H1 (cell line): ENCODE measurements around the gene RPL39L. TPM values are rescaled to one million over a fixed set of nuclear protein-coding genes. Genes with fewer than 3 reads are reported as not detected.

Experiments used
- CTCF ChIA-PET: fragments of 300-600 bp; sonication (Branson Sonifier 250); formaldehyde crosslinking; loops from one replicate; lab custom pipeline; 2021; ENCODE audit not compliant: partially characterized antibody; lab: Charles Lee
- POLR2A ChIA-PET: fragments of 300-600 bp; sonication (Branson Sonifier 250); formaldehyde crosslinking; loops from one replicate; lab custom pipeline; 2021; ENCODE audit warnings: inconsistent platforms; ENCODE audit not compliant: partially characterized antibody; lab: Charles Lee
- DNase-seq, 2 experiments: peaks; one replicate each; pipeline versions ENCODE4 v3.0.0 to v3.0.0-alpha.2; 2010 to 2022; ENCODE audit warnings: low spot score in 2 of 2, low read depth in 1 of 2, mixed read lengths in 1 of 2
- FAIRE-seq: peaks from 2 replicates; lab custom pipeline; 2011; peaks lifted over from hg19 to GRCh38; lab: Jason Lieb, UNC
- H2AFZ ChIP-seq: 2 replicates; pipeline ENCODE4 v1.8.1; 2012; ENCODE audit warnings: low read length, inconsistent platforms
- H2AK5ac ChIP-seq: 2 replicates; pipeline ENCODE4 v1.6.1; 2013; ENCODE audit warnings: low read depth, low read length
- H2BK120ac ChIP-seq: replicated peaks from 2 replicates; pipeline ENCODE3; 2013; ENCODE audit warnings: low read depth, low read length, inconsistent platforms
- H2BK12ac ChIP-seq: 2 replicates; pipeline ENCODE4 v1.6.1; 2013; ENCODE audit warnings: low read depth, low read length
- H2BK15ac ChIP-seq: 2 replicates; pipeline ENCODE4 v1.6.1; 2013; ENCODE audit warnings: low read length
- H2BK20ac ChIP-seq: 2 replicates; pipeline ENCODE4 v1.6.1; 2013; ENCODE audit warnings: low read length
- H2BK5ac ChIP-seq: 2 replicates; pipeline ENCODE4 v1.6.1; 2013; ENCODE audit warnings: low read depth, low read length
- H3K14ac ChIP-seq: 2 replicates; pipeline ENCODE4 v1.6.1; 2013; ENCODE audit warnings: inconsistent platforms; ENCODE audit not compliant: insufficient read length
- H3K18ac ChIP-seq: 2 replicates; pipeline ENCODE4 v1.6.1; 2013; ENCODE audit warnings: low read length; ENCODE audit errors: extremely low read depth
- H3K23ac ChIP-seq: 2 replicates; pipeline ENCODE4 v1.6.1; 2013; ENCODE audit warnings: inconsistent platforms; ENCODE audit not compliant: insufficient read length
- H3K23me2 ChIP-seq: 2 replicates; pipeline ENCODE4 v1.6.1; 2013; ENCODE audit warnings: low read depth, low read length
- H3K27ac ChIP-seq: 2 replicates; pipeline ENCODE4 v1.6.1; 2011; ENCODE audit warnings: low read depth, low read length, inconsistent platforms
- H3K27me3 ChIP-seq, 4 experiments: replicated peaks in 1 of 4; 1 replicate in 1 of 4; 2 replicates in 3 of 4; pipeline versions ENCODE4 v1.6.1 to v1.8.1; 2011 to 2013; ENCODE audit warnings: low read length in 3 of 4, mild to moderate bottlenecking in 3 of 4, inconsistent platforms in 2 of 4, mixed read lengths in 2 of 4, moderate library complexity in 1 of 4; ENCODE audit not compliant: control insufficient read depth in 3 of 4, insufficient read depth in 3 of 4; ENCODE audit errors: extremely low read depth in 1 of 4
- H3K36me3 ChIP-seq, 4 experiments: 2 replicates each; pipeline versions ENCODE4 v1.6.1 to v1.8.1; 2011 to 2013; ENCODE audit warnings: mild to moderate bottlenecking in 4 of 4, low read length in 3 of 4, moderate library complexity in 2 of 4, control low read depth in 1 of 4, inconsistent platforms in 1 of 4; ENCODE audit not compliant: insufficient read depth in 4 of 4, control insufficient read depth in 2 of 4
- H3K4ac ChIP-seq: replicated peaks from 2 replicates; pipeline ENCODE3; 2013; ENCODE audit warnings: low read length, low read depth, mixed read lengths, inconsistent platforms; ENCODE audit not compliant: insufficient read length
- H3K4me1 ChIP-seq, 4 experiments: replicated peaks in 1 of 4; 1 replicate in 1 of 4; 2 replicates in 3 of 4; pipeline versions ENCODE4 v1.6.1 to v1.8.1; 2011 to 2013; ENCODE audit warnings: low read length in 3 of 4, inconsistent platforms in 2 of 4, mixed read lengths in 1 of 4; ENCODE audit not compliant: insufficient read depth in 4 of 4, control insufficient read depth in 3 of 4
- H3K4me2 ChIP-seq, 2 experiments: 2 replicates each; pipeline versions ENCODE4 v1.6.1 to v1.8.1; 2011 to 2013; ENCODE audit warnings: low read depth in 2 of 2, low read length in 2 of 2, control low read depth in 1 of 2, inconsistent platforms in 1 of 2, mild to moderate bottlenecking in 1 of 2; ENCODE audit not compliant: insufficient read depth in 1 of 2
- H3K4me3 ChIP-seq, 4 experiments: fragments of 200-600, 300-600 bp in 1 of 4; sonication (generic), shearing (Covaris generic), sonication (Bioruptor Twin) in 1 of 4; 2 replicates each; pipeline versions ENCODE4 v1.5.1 to v1.8.1; 2011 to 2016; ENCODE audit warnings: low read length in 4 of 4, low read depth in 3 of 4, control low read depth in 2 of 4, inconsistent platforms in 2 of 4, mild to moderate bottlenecking in 2 of 4, mixed read lengths in 1 of 4, moderate library complexity in 1 of 4; ENCODE audit not compliant: insufficient read depth in 2 of 4; ENCODE audit errors: extremely low read depth in 1 of 4
- H3K56ac ChIP-seq: replicated peaks from 2 replicates; pipeline ENCODE3; 2013; ENCODE audit warnings: low read depth, mild to moderate bottlenecking, mixed read lengths, low read length, inconsistent platforms; ENCODE audit not compliant: insufficient read length
- H3K79me1 ChIP-seq: 2 replicates; pipeline ENCODE4 v1.6.1; 2013; ENCODE audit warnings: low read depth, low read length, control low read depth
- H3K79me2 ChIP-seq, 2 experiments: 2 replicates each; pipeline versions ENCODE4 v1.6.1 to v1.8.1; 2012 to 2013; ENCODE audit warnings: low read length in 2 of 2, mild to moderate bottlenecking in 2 of 2, inconsistent platforms in 1 of 2; ENCODE audit not compliant: insufficient read depth in 2 of 2, control insufficient read depth in 1 of 2
- H3K9ac ChIP-seq, 4 experiments: replicated peaks in 1 of 4; 1 replicate in 1 of 4; 2 replicates in 3 of 4; pipeline versions ENCODE4 v1.6.1 to v1.8.1; 2011 to 2013; ENCODE audit warnings: low read depth in 3 of 4, low read length in 3 of 4, control low read depth in 2 of 4, mild to moderate bottlenecking in 2 of 4, moderate library complexity in 2 of 4, inconsistent platforms in 1 of 4; ENCODE audit errors: extremely low read depth in 1 of 4
- H3K9me3 ChIP-seq, 2 experiments: 2 replicates each; pipeline versions ENCODE4 v1.6.1 to v1.8.1; 2012 to 2013; ENCODE audit warnings: mild to moderate bottlenecking in 2 of 2, moderate library complexity in 2 of 2, control low read depth in 1 of 2, inconsistent platforms in 1 of 2, low read depth in 1 of 2, low read length in 1 of 2, mixed read lengths in 1 of 2; ENCODE audit not compliant: insufficient read depth in 2 of 2
- H4K20me1 ChIP-seq, 2 experiments: replicated peaks in 1 of 2; 2 replicates each; pipeline versions ENCODE3 to v1.8.1; 2011 to 2013; ENCODE audit warnings: inconsistent platforms in 2 of 2, low read length in 2 of 2, mild to moderate bottlenecking in 1 of 2; ENCODE audit not compliant: insufficient read depth in 2 of 2, control insufficient read depth in 1 of 2
- H4K5ac ChIP-seq: 2 replicates; pipeline ENCODE4 v1.6.1; 2013; ENCODE audit warnings: low read length, low read depth, mixed read lengths, inconsistent platforms; ENCODE audit not compliant: insufficient read length
- H4K8ac ChIP-seq: 2 replicates; pipeline ENCODE4 v1.8.0; 2013; ENCODE audit warnings: mild to moderate bottlenecking, moderate library complexity, low read length, inconsistent platforms; ENCODE audit not compliant: insufficient read depth; ENCODE audit errors: extremely low read depth
- H4K91ac ChIP-seq: replicated peaks from 2 replicates; pipeline ENCODE3; 2013; ENCODE audit warnings: low read length, mixed read lengths, inconsistent platforms; ENCODE audit not compliant: insufficient read length
- CBX5 ChIP-seq: fragments of 300-800, 300-1000 bp; sonication (generic); IDR thresholded peaks from 2 replicates; pipeline ENCODE4 v1.7.1; 2016; ENCODE audit warnings: antibody characterized with exemption, low read length, low read depth
- CEBPB ChIP-seq: IDR thresholded peaks from 2 replicates; pipeline ENCODE4 v1.6.1; 2012; ENCODE audit warnings: low read depth, low read length
- CTBP2 ChIP-seq: IDR thresholded peaks from 2 replicates; pipeline ENCODE4 v1.7.0; 2011; ENCODE audit warnings: borderline replicate concordance, mild to moderate bottlenecking, moderate library complexity, mixed read lengths, low read length; ENCODE audit not compliant: insufficient read depth, insufficient read length
- EGR1 ChIP-seq: IDR thresholded peaks from 2 replicates; pipeline ENCODE4 v1.6.1; 2011; ENCODE audit warnings: low read depth, low read length, borderline replicate concordance
- GTF2F1 ChIP-seq: IDR thresholded peaks from 2 replicates; pipeline ENCODE4 v1.6.1; 2012; ENCODE audit warnings: low read depth, low read length, improper control_type of control experiment, borderline replicate concordance
- JUN ChIP-seq: IDR thresholded peaks from 2 replicates; pipeline ENCODE4 v1.6.1; 2011; ENCODE audit warnings: low read depth, mild to moderate bottlenecking, improper control_type of control experiment, low read length
- JUND ChIP-seq: IDR thresholded peaks from 2 replicates; pipeline ENCODE4 v1.6.1; 2011; ENCODE audit warnings: mild to moderate bottlenecking, improper control_type of control experiment, low read length
- NANOG ChIP-seq: IDR thresholded peaks from 2 replicates; pipeline ENCODE4 v1.6.1; 2011; ENCODE audit warnings: low read length, low read depth, mild to moderate bottlenecking, inconsistent platforms; ENCODE audit not compliant: insufficient read depth, poor library complexity, severe bottlenecking
- NRF1 ChIP-seq: IDR thresholded peaks from 2 replicates; pipeline ENCODE4 v1.6.1; 2011; ENCODE audit warnings: mild to moderate bottlenecking, low read depth, low read length, improper control_type of control experiment
- POU5F1 ChIP-seq: IDR thresholded peaks from 2 replicates; pipeline ENCODE4 v1.6.1; 2011; ENCODE audit warnings: low read depth, mild to moderate bottlenecking, low read length, moderate library complexity
- SP4 ChIP-seq: IDR thresholded peaks from 2 replicates; pipeline ENCODE4 v1.6.1; 2012; ENCODE audit warnings: low read length, inconsistent platforms
- TAF1 ChIP-seq: IDR thresholded peaks from 2 replicates; pipeline ENCODE4 v1.6.1; 2011; ENCODE audit warnings: mild to moderate bottlenecking, low read depth, low read length
- WGBS, 2 experiments: shearing (Covaris generic) in 1 of 2; methylation state at CpG; one replicate each; pipeline versions ENCODE4 v1.1.6 to v1.1.7; 2013 to 2015; ENCODE audit warnings: low lambda C conversion rate in 2 of 2, mixed read lengths in 2 of 2, inconsistent platforms in 1 of 2, low coverage in 1 of 2, missing lambda C conversion rate in 1 of 2; ENCODE audit not compliant: insufficient replicate concordance in 2 of 2, insufficient coverage in 1 of 2, insufficient read length in 1 of 2; ENCODE audit errors: extremely low coverage in 1 of 2, missing lambda C conversion rate in 1 of 2; 5-methylcytosine and 5-hydroxymethylcytosine counted together
- polyA plus RNA-seq, 7 experiments: library from polyadenylated mRNA; depleted of rRNA in 3 of 7; stranded (reverse) in 5 of 7; unstranded in 2 of 7; fragments of >200 nt in 5 of 7; fragments of 200-250 nt in 2 of 7; gene quantifications; 1 replicate in 5 of 7; 2 replicates in 1 of 7; 4 replicates in 1 of 7; pipeline versions ENCODE4 v1.2.1 to v1.2.3, GENCODE V29; 2011 to 2013; ENCODE audit warnings: missing spikeins in 2 of 7, mixed read lengths in 2 of 7
- total RNA-seq: library from RNA; stranded (reverse); fragmentation: NEBNext Ultra II Directional; extraction: Animal tissue kit (Norgen Biotek cat#: 25700); gene quantifications from 2 replicates; pipeline ENCODE4 v1.2.1, GENCODE V29; 2021
- TF ChIP-seq, protein P1 (sequence below), 3 experiments: IDR thresholded peaks; 1 replicate in 2 of 3; 2 replicates in 1 of 3; pipeline versions ENCODE4 v1.5.1 to v1.6.1; 2011; ENCODE audit warnings: low read length in 3 of 3, mild to moderate bottlenecking in 3 of 3, inconsistent platforms in 2 of 3, low read depth in 1 of 3, moderate library complexity in 1 of 3; ENCODE audit not compliant: insufficient read depth in 1 of 3; ENCODE audit errors: control extremely low read depth in 1 of 3

The RPL39L gene
- total and polyA plus RNA-seq, 2 of the 8 experiments (the other 6 are each of a cell fraction or from before 2014, with no cell fraction given) = 51.8 to 67.7 TPM

DNA sequence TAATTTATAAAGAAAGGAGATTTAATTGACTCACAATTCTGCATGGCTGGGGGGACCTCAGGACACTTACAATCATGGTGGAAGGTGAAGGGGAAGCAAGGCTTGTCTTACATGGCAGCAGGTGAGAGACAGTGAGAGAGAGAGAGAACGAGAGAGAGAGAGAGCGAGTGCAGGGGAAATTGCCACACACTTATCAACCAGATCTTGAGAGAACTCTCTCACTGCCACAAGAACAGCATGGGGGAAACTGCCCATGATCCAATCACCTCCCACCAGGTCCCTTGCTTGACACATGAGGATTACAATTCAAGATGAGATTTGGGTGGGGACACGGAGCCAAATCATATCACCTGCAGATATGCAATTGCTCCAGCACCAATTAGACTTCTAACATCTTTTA lies 7.1 kb upstream of the RPL39L start:
- H4K8ac ChIP-seq = no peak overlapping the region
- no peak overlapping the region for H3K4me3 ChIP-seq
- H3K4ac ChIP-seq = no peak overlapping the region
- no peak overlapping the region for H3K18ac ChIP-seq
- no peak overlapping the region for H2BK5ac ChIP-seq
- peaks cover 11 to 15% of the 10 kb centered on the region in 2 experiments for H3K9me3 ChIP-seq
- WGBS, 2 experiments = 98% methylated on average over 3 of the region's 3 CpGs; no CpG with 5 or more reads in 1 of the 2 experiments
- no peak for FAIRE-seq
- H2AFZ ChIP-seq = no peak overlapping the region
- H3K23me2 ChIP-seq = no peaks in the 10 kb centered on the region
- H3K56ac ChIP-seq = no peak overlapping the region
- no peak overlapping the region for H3K14ac ChIP-seq
- H3K79me2 ChIP-seq = peaks cover 0 to 6% of the 10 kb centered on the region in 2 experiments; a peak in 2 of 4 replicates
- H3K36me3 ChIP-seq = peaks cover 0 to 24% (median 9%) of the 10 kb centered on the region in 4 experiments; a peak in 3 of 8 replicates
- H2BK120ac ChIP-seq = no peak overlapping the region
- no peak overlapping the region for H3K27ac ChIP-seq
- no peaks in the 10 kb centered on the region for H3K27me3 ChIP-seq
- no peaks in the 10 kb centered on the region for H3K79me1 ChIP-seq
- DNase-seq = no peak
- H4K5ac ChIP-seq = no peak overlapping the region
- no peaks in the 10 kb centered on the region for H4K20me1 ChIP-seq
- no peak overlapping the region for H2AK5ac ChIP-seq
- H2BK15ac ChIP-seq = no peak overlapping the region
- H2BK20ac ChIP-seq = no peak overlapping the region
- H4K91ac ChIP-seq = no peak overlapping the region
- H3K23ac ChIP-seq = no peak overlapping the region
- H2BK12ac ChIP-seq = no peak overlapping the region
- POLR2A ChIA-PET = no interaction called here
- CTCF ChIA-PET = no interaction called here
- H3K9ac ChIP-seq = no peak overlapping the region
- H3K4me1 ChIP-seq = no peaks in the 10 kb centered on the region
- H3K4me2 ChIP-seq = no peak overlapping the region
- TF ChIP-seq GTF2F1 (no peak), POU5F1 (no peak), JUN (no peak), CEBPB (no peak), TAF1 (no peak), SP4 (no peak), NRF1 (no peak), CBX5 (no peak), NANOG (no peak), CTBP2 (no peak), EGR1 (no peak), JUND (no peak)
- TF ChIP-seq, protein P1, sequence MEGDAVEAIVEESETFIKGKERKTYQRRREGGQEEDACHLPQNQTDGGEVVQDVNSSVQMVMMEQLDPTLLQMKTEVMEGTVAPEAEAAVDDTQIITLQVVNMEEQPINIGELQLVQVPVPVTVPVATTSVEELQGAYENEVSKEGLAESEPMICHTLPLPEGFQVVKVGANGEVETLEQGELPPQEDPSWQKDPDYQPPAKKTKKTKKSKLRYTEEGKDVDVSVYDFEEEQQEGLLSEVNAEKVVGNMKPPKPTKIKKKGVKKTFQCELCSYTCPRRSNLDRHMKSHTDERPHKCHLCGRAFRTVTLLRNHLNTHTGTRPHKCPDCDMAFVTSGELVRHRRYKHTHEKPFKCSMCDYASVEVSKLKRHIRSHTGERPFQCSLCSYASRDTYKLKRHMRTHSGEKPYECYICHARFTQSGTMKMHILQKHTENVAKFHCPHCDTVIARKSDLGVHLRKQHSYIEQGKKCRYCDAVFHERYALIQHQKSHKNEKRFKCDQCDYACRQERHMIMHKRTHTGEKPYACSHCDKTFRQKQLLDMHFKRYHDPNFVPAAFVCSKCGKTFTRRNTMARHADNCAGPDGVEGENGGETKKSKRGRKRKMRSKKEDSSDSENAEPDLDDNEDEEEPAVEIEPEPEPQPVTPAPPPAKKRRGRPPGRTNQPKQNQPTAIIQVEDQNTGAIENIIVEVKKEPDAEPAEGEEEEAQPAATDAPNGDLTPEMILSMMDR (IDR thresholded peaks at IDR 0.05; ENCODE audit: control extremely low read depth in 1 of 3, insufficient read depth in 1 of 3, low read depth in 1 of 3, low read length in 3 of 3) = no peak
